ENCODE results near the gene ESR2.

The ESR2 gene

GRCh38 chr14:64112867-64113678 lies 181.1 kb downstream of the ESR2 start:
- no peak overlapping the region for H3K4me3 Mint-ChIP-seq
- H3K27me3 Mint-ChIP-seq: no peaks in the 10 kb centered on the region
- intact Hi-C loops (cut with micrococcal nuclease): no loop called here
- no peaks in the 10 kb centered on the region for H3K9me3 Mint-ChIP-seq
- no peaks in the 10 kb centered on the region for H3K36me3 Mint-ChIP-seq (ENCODE audit: low read depth)
- H3K4me1 Mint-ChIP-seq (ENCODE audit: low read depth): no peaks in the 10 kb centered on the region
- H3K27ac Mint-ChIP-seq: no peak overlapping the region

- Mint-ChIP-seq H3K4me3 (no peak overlapping the region), H3K27me3 (no peaks in the 10 kb centered on the region), H3K4me1 (ENCODE audit: low read depth) (no peaks in the 10 kb centered on the region), H3K36me3 (ENCODE audit: low read depth) (no peaks in the 10 kb centered on the region), H3K27ac (no peak overlapping the region), H3K9me3 (no peaks in the 10 kb centered on the region)
- intact Hi-C loops (cut with micrococcal nuclease): no loop called here
Measured at GRCh38 chr14:64110802-64111201, 183.4 kb downstream of the ESR2 start.

GRCh38 chr14:64109819-64110554 lies 184.2 kb downstream of the ESR2 start:
- H3K4me1 Mint-ChIP-seq (ENCODE audit: low read depth): no peaks in the 10 kb centered on the region
- H3K27ac Mint-ChIP-seq: no peak overlapping the region
- no peaks in the 10 kb centered on the region for H3K27me3 Mint-ChIP-seq
- intact Hi-C loops (cut with micrococcal nuclease): no loop called here
- H3K9me3 Mint-ChIP-seq: no peaks in the 10 kb centered on the region
- H3K36me3 Mint-ChIP-seq (ENCODE audit: low read depth): no peaks in the 10 kb centered on the region
- H3K4me3 Mint-ChIP-seq: no peak overlapping the region

- no peaks in the 10 kb centered on the region for H3K4me1 Mint-ChIP-seq (ENCODE audit: low read depth)
- H3K4me3 Mint-ChIP-seq: no peak overlapping the region
- H3K27me3 Mint-ChIP-seq: peaks cover 3% of the 10 kb centered on the region
- intact Hi-C loops (cut with micrococcal nuclease): no loop called here
- H3K27ac Mint-ChIP-seq: no peak overlapping the region
- no peaks in the 10 kb centered on the region for H3K9me3 Mint-ChIP-seq
- H3K36me3 Mint-ChIP-seq (ENCODE audit: low read depth): no peaks in the 10 kb centered on the region
Measured at GRCh38 chr14:64107438-64107837, 186.7 kb downstream of the ESR2 start.

- H3K9me3 Mint-ChIP-seq: no peaks in the 10 kb centered on the region
- H3K4me3 Mint-ChIP-seq: no peak overlapping the region
- H3K27me3 Mint-ChIP-seq: no peaks in the 10 kb centered on the region
- H3K4me1 Mint-ChIP-seq (ENCODE audit: low read depth): no peaks in the 10 kb centered on the region
- H3K36me3 Mint-ChIP-seq (ENCODE audit: low read depth): no peaks in the 10 kb centered on the region
- no peak overlapping the region for H3K27ac Mint-ChIP-seq
- intact Hi-C loops (cut with micrococcal nuclease): no loop called here
Measured at GRCh38 chr14:64098120-64098519, 196.1 kb downstream of the ESR2 start.

- intact Hi-C loops (cut with micrococcal nuclease): no loop called here
- H3K36me3 Mint-ChIP-seq (ENCODE audit: low read depth): no peaks in the 10 kb centered on the region
- H3K27ac Mint-ChIP-seq: no peak overlapping the region
- H3K4me3 Mint-ChIP-seq: no peak overlapping the region
- H3K27me3 Mint-ChIP-seq: no peaks in the 10 kb centered on the region
- H3K9me3 Mint-ChIP-seq: no peaks in the 10 kb centered on the region
- H3K4me1 Mint-ChIP-seq (ENCODE audit: low read depth): no peaks in the 10 kb centered on the region
Measured at GRCh38 chr14:64095620-64096019, 198.6 kb downstream of the ESR2 start.

- no peak overlapping the region for H3K27ac Mint-ChIP-seq
- intact Hi-C loops (cut with micrococcal nuclease): no loop called here
- H3K36me3 Mint-ChIP-seq (ENCODE audit: low read depth): no peaks in the 10 kb centered on the region
- H3K4me1 Mint-ChIP-seq (ENCODE audit: low read depth): no peaks in the 10 kb centered on the region
- H3K4me3 Mint-ChIP-seq: no peak overlapping the region
- no peaks in the 10 kb centered on the region for H3K9me3 Mint-ChIP-seq
- no peaks in the 10 kb centered on the region for H3K27me3 Mint-ChIP-seq
Measured at GRCh38 chr14:64092940-64093339, 201.2 kb downstream of the ESR2 start.

- intact Hi-C loops (cut with micrococcal nuclease): no loop called here
- Mint-ChIP-seq H3K27me3 (no peaks in the 10 kb centered on the region), H3K4me3 (no peak overlapping the region), H3K4me1 (ENCODE audit: low read depth) (no peaks in the 10 kb centered on the region), H3K9me3 (no peaks in the 10 kb centered on the region), H3K27ac (no peak overlapping the region), H3K36me3 (ENCODE audit: low read depth) (no peaks in the 10 kb centered on the region)
Measured at GRCh38 chr14:64092338-64092737, 201.8 kb downstream of the ESR2 start.

GRCh38 chr14:64091217-64091616 lies 203.0 kb downstream of the ESR2 start:
- H3K9me3 Mint-ChIP-seq: no peaks in the 10 kb centered on the region
- intact Hi-C loops (cut with micrococcal nuclease): no loop called here
- H3K4me1 Mint-ChIP-seq (ENCODE audit: low read depth): no peaks in the 10 kb centered on the region
- H3K27ac Mint-ChIP-seq: no peak overlapping the region
- no peak overlapping the region for H3K4me3 Mint-ChIP-seq
- no peaks in the 10 kb centered on the region for H3K27me3 Mint-ChIP-seq
- no peaks in the 10 kb centered on the region for H3K36me3 Mint-ChIP-seq (ENCODE audit: low read depth)

GRCh38 chr14:64089920-64090319 lies 204.3 kb downstream of the ESR2 start:
- no peaks in the 10 kb centered on the region for H3K27me3 Mint-ChIP-seq
- no peaks in the 10 kb centered on the region for H3K36me3 Mint-ChIP-seq (ENCODE audit: low read depth)
- no peaks in the 10 kb centered on the region for H3K4me1 Mint-ChIP-seq (ENCODE audit: low read depth)
- H3K9me3 Mint-ChIP-seq: no peaks in the 10 kb centered on the region
- intact Hi-C loops (cut with micrococcal nuclease): no loop called here
- no peak overlapping the region for H3K27ac Mint-ChIP-seq
- no peak overlapping the region for H3K4me3 Mint-ChIP-seq

- Mint-ChIP-seq H3K9me3 (no peaks in the 10 kb centered on the region), H3K36me3 (ENCODE audit: low read depth) (no peaks in the 10 kb centered on the region), H3K27ac (no peak overlapping the region), H3K4me1 (ENCODE audit: low read depth) (no peaks in the 10 kb centered on the region), H3K4me3 (no peak overlapping the region), H3K27me3 (no peaks in the 10 kb centered on the region)
- intact Hi-C loops (cut with micrococcal nuclease): no loop called here
Measured at GRCh38 chr14:64088647-64088964, 205.6 kb downstream of the ESR2 start.

GRCh38 chr14:64082837-64083236 lies 211.3 kb downstream of the ESR2 start:
- Mint-ChIP-seq H3K27me3 (no peaks in the 10 kb centered on the region), H3K4me1 (ENCODE audit: low read depth) (no peaks in the 10 kb centered on the region), H3K4me3 (no peak overlapping the region), H3K36me3 (ENCODE audit: low read depth) (no peaks in the 10 kb centered on the region), H3K9me3 (no peaks in the 10 kb centered on the region), H3K27ac (no peak overlapping the region)
- intact Hi-C loops (cut with micrococcal nuclease): no loop called here

GRCh38 chr14:64081174-64081746 lies 212.9 kb downstream of the ESR2 start:
- Mint-ChIP-seq H3K4me1 (ENCODE audit: low read depth) (no peaks in the 10 kb centered on the region), H3K4me3 (no peak overlapping the region), H3K36me3 (ENCODE audit: low read depth) (no peaks in the 10 kb centered on the region), H3K9me3 (no peaks in the 10 kb centered on the region), H3K27ac (no peak overlapping the region), H3K27me3 (no peaks in the 10 kb centered on the region)
- intact Hi-C loops (cut with micrococcal nuclease): no loop called here

GRCh38 chr14:64080452-64080851 lies 213.7 kb downstream of the ESR2 start:
- Mint-ChIP-seq H3K27me3 (no peaks in the 10 kb centered on the region), H3K36me3 (ENCODE audit: low read depth) (no peaks in the 10 kb centered on the region), H3K4me1 (ENCODE audit: low read depth) (no peaks in the 10 kb centered on the region), H3K27ac (no peak overlapping the region), H3K4me3 (no peak overlapping the region), H3K9me3 (no peaks in the 10 kb centered on the region)
- intact Hi-C loops (cut with micrococcal nuclease): no loop called here
